ENCODE measurements around the gene PLPPR1. TPM values are rescaled to one million over a fixed set of nuclear protein-coding genes. Genes with fewer than 3 reads are reported as not detected.

Gene PLPPR1
- total RNA-seq, 4 donors from 2014 or later: 0.60 to 0.68 TPM; not detected in 2

- Histone ChIP-seq H3K36me3 (no peaks in the 10 kb centered on the region), H3K4me1 (no peaks in the 10 kb centered on the region), H3K4me3 (no peak overlapping the region), H3K27me3 (no peaks in the 10 kb centered on the region), H3K9me3 (peaks cover 0 to 3% of the 10 kb centered on the region in 2 donors), H3K27ac (no peak overlapping the region)
- in situ Hi-C loops (cut with MboI; ENCODE audit: low pct_ligation_motif_present in 1 of 4, low pct_unique_long_range_greater_than_20kb in 1 of 4, low sequenced_read_pairs in 3 of 4) (no loop called here), intact Hi-C loops (cut with DNase I; ENCODE audit: low total_unique reads) (no loop called here)
- DNase-seq: no peak
- WGBS, 2 donors (ENCODE audit: low coverage in 1 of 2): 96% methylated on average over 3 of the region's 3 CpGs
- TF ChIP-seq CTCF (IDR thresholded peaks at IDR 0.05) (no peak), EP300 (IDR thresholded peaks at IDR 0.05; ENCODE audit: low read depth) (no peak), POLR2AphosphoS5 (IDR thresholded peaks at IDR 0.05) (no peak)
Measured at GRCh38 chr9:101367323-101367722, 338.8 kb downstream of the PLPPR1 start.

- Histone ChIP-seq H3K4me1 (no peaks in the 10 kb centered on the region), H3K4me3 (no peak overlapping the region), H3K27ac (no peak overlapping the region), H3K27me3 (no peaks in the 10 kb centered on the region), H3K36me3 (no peaks in the 10 kb centered on the region), H3K9me3 (peaks cover 0 to 3% of the 10 kb centered on the region in 2 donors)
- TF ChIP-seq EP300 (IDR thresholded peaks at IDR 0.05; ENCODE audit: low read depth) (no peak), POLR2A (IDR thresholded peaks at IDR 0.05) (no peak), POLR2AphosphoS5 (IDR thresholded peaks at IDR 0.05) (no peak), CTCF (IDR thresholded peaks at IDR 0.05) (no peak)
- intact Hi-C loops (cut with DNase I; ENCODE audit: low total_unique reads) (no loop called here), in situ Hi-C loops (cut with MboI; ENCODE audit: low pct_ligation_motif_present in 1 of 4, low pct_unique_long_range_greater_than_20kb in 1 of 4, low sequenced_read_pairs in 3 of 4) (no loop called here)
- 87 to 88% methylated on average over 2 of the region's 2 CpGs for WGBS, 2 donors (ENCODE audit: low coverage in 1 of 2)
- DNase-seq: no peak
Measured at GRCh38 chr9:101369286-101369685, 340.8 kb downstream of the PLPPR1 start.

GRCh38 chr9:101369884-101370531, 341.5 kb downstream of the PLPPR1 start:
- in situ Hi-C loops (cut with MboI; ENCODE audit: low pct_ligation_motif_present in 1 of 4, low pct_unique_long_range_greater_than_20kb in 1 of 4, low sequenced_read_pairs in 3 of 4): no loop called here

GRCh38 chr9:101371813-101372212, 343.3 kb downstream of the PLPPR1 start:
- DNase-seq: no peak
- WGBS, 2 donors (ENCODE audit: low coverage in 1 of 2): 93 to 95% methylated on average over 3 of the region's 3 CpGs
- H3K27ac ChIP-seq: no peak overlapping the region
- peaks cover 0 to 3% of the 10 kb centered on the region in 2 donors for H3K9me3 ChIP-seq
- no peaks in the 10 kb centered on the region for H3K27me3 ChIP-seq
- H3K36me3 ChIP-seq: no peaks in the 10 kb centered on the region
- no peak overlapping the region for H3K4me3 ChIP-seq
- intact Hi-C loops (cut with DNase I; ENCODE audit: low total_unique reads) (no loop called here), in situ Hi-C loops (cut with MboI; ENCODE audit: low pct_ligation_motif_present in 1 of 4, low pct_unique_long_range_greater_than_20kb in 1 of 4, low sequenced_read_pairs in 3 of 4) (no loop called here)
- no peaks in the 10 kb centered on the region for H3K4me1 ChIP-seq
- TF ChIP-seq EP300 (IDR thresholded peaks at IDR 0.05; ENCODE audit: low read depth): no peak

More at GRCh38 chr9:101369884-101370531, 341.5 kb downstream of the PLPPR1 start:
- TF ChIP-seq POLR2AphosphoS5 (IDR thresholded peaks at IDR 0.05) (no peak), CTCF (IDR thresholded peaks at IDR 0.05) (no peak), EP300 (IDR thresholded peaks at IDR 0.05; ENCODE audit: low read depth) (no peak), POLR2A (IDR thresholded peaks at IDR 0.05) (no peak)
- no peaks in the 10 kb centered on the region for H3K27me3 ChIP-seq
- intact Hi-C loops (cut with DNase I; ENCODE audit: low total_unique reads): no loop called here
- whole genome bisulfite sequencing, 2 donors (ENCODE audit: low coverage in 1 of 2): 75 to 77% methylated on average over 2 of the region's 2 CpGs
- peaks cover 0 to 3% of the 10 kb centered on the region in 2 donors for H3K9me3 ChIP-seq
- no peaks in the 10 kb centered on the region for H3K36me3 ChIP-seq
- no peak overlapping the region for H3K27ac ChIP-seq
- DNase-seq: no peak
- no peaks in the 10 kb centered on the region for H3K4me1 ChIP-seq
- H3K4me3 ChIP-seq: no peak overlapping the region

Data from transverse colon (tissue), 4 donors.